ENCODE measurements around the gene TRMT61B. TPM values are rescaled to one million over a fixed set of nuclear protein-coding genes. Genes with fewer than 3 reads are reported as not detected.

The TRMT61B gene
- total RNA-seq, 2 experiments from 2014 or later = 18.7 to 20.8 TPM

GRCh38 chr2:28801726-28802125 is 68.4 kb downstream of the TRMT61B start:
- H3K9me3 Mint-ChIP-seq = peaks cover 4% of the 10 kb centered on the region
- CTCF ChIA-PET = interaction anchor here (1.3 to 2.4 kb wide), 2 partner anchors 208 to 235 kb away, joined by 4 to 13 read pairs; no protein-coding TSS in a partner anchor
- DNase-seq (no peak), ATAC-seq (ENCODE audit: poor library complexity) (no peak)
- peaks cover 12% of the 10 kb centered on the region for H3K4me1 Mint-ChIP-seq (ENCODE audit: low read depth)
- TF ChIP-seq CTCF (IDR thresholded peaks at IDR 0.05) = no peak
- Histone ChIP-seq H3K4me1 (ENCODE audit: insufficient read depth, low read length) (no peaks in the 10 kb centered on the region), H3K4me3 (ENCODE audit: low read length) (no peak overlapping the region), H3K27ac (ENCODE audit: low read depth in 1 of 2, low read length in 2 of 2) (no peak overlapping the region), H3K36me3 (ENCODE audit: insufficient read depth, low read length) (peaks cover 54% of the 10 kb centered on the region), H3K27me3 (ENCODE audit: control insufficient read depth in 1 of 2, insufficient read depth in 2 of 2, low read length in 2 of 2) (no peaks in the 10 kb centered on the region), H3K9me3 (ENCODE audit: control insufficient read depth in 1 of 2, insufficient read depth in 1 of 2, low read length in 2 of 2) (no peaks in the 10 kb centered on the region)
- H3K4me3 Mint-ChIP-seq = no peak overlapping the region
- H3K27me3 Mint-ChIP-seq = no peaks in the 10 kb centered on the region
- intact Hi-C loops (cut with DNase I, micrococcal nuclease) = no loop called here
- peaks cover 85% of the 10 kb centered on the region for H3K36me3 Mint-ChIP-seq (ENCODE audit: low read depth)
- H3K27ac Mint-ChIP-seq = no peak overlapping the region
- POLR2A ChIA-PET = interaction anchor here (1.3 kb wide), 1 partner anchor 69 kb away, joined by 3 read pairs; the partner anchor contains the start of gene TRMT61B

Other genes starting within 250 kb of the TRMT61B start
- gene PPP1CB, start 118.5 kb downstream of the TRMT61B start, total RNA-seq = 100 to 1,000 TPM; 290 to 304 TPM
- 10 to 100 TPM; 12.7 to 12.8 TPM for gene SPDYA, start 59.5 kb downstream of the TRMT61B start, total RNA-seq
- 10 to 100 TPM; 62.4 to 73.2 TPM for gene WDR43, start 24.4 kb upstream of the TRMT61B start, total RNA-seq
- 1 to 10 TPM; 2.0 to 2.3 TPM for gene TOGARAM2, start 111.0 kb upstream of the TRMT61B start, total RNA-seq
- not detected for gene PCARE, start 204.2 kb upstream of the TRMT61B start, total RNA-seq
- 10 to 100 TPM; 36.8 to 39.4 TPM for gene CLIP4, start 245.1 kb upstream of the TRMT61B start, total RNA-seq

All from CD4-positive, alpha-beta T cell (primary cell).